ENCODE measurements around the gene NSF.
A peak's percentile ranks its signal among the peaks of the same experiment; 100 is the strongest.

DNA sequence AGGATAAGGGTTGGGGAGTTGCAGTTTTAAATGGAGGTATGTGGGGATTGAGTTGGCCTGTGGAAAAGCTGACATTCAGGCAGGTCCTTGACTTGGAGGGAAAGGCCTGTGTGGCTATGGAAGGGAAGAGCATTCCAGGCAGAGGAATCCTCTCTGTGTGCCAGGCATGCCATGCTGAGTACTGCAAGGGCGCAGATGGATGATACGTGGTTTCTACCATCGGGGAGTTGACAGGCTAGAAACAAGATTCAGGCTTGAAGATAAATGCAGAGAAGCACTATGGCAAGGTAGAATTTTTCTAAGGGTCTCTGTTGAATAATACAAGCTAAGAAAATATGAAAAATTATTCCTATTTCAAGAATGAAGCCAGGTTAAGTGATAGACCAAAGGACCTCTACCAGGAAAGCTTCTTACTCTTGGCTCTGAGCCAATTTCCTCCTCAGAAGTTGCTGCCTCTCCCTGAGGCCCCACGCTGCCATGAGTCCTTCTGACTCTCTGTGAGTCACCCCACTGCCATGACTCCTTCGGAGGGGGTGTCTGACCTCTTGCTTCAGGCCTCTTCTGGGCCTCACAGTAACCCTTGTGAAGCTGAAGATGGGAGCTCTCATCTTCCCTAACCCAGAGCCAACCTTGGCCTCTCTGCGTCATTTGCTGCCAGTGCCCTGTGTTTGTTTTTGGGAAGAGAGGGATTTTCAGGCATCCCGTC, 152.2 kb downstream of the NSF start:
- TF ChIP-seq POLR2AphosphoS5 (IDR thresholded peaks at IDR 0.05; ENCODE audit: insufficient read depth, low read depth, low read length) (no peak), EZH2 (IDR thresholded peaks at IDR 0.05; ENCODE audit: borderline replicate concordance, low read depth, low read length, severe bottlenecking) (no peak), POLR2A (IDR thresholded peaks at IDR 0.05; ENCODE audit: low read depth, low read length) (no peak), MYC (IDR thresholded peaks at IDR 0.05; ENCODE audit: low read depth, low read length) (no peak), JUN (IDR thresholded peaks at IDR 0.05; ENCODE audit: borderline replicate concordance, insufficient read depth, insufficient read length, low read depth) (no peak), FOS (IDR thresholded peaks at IDR 0.05; ENCODE audit: borderline replicate concordance, insufficient read depth, low read length) (peak; percentile 78)
- TF ChIP-seq, protein P1, sequence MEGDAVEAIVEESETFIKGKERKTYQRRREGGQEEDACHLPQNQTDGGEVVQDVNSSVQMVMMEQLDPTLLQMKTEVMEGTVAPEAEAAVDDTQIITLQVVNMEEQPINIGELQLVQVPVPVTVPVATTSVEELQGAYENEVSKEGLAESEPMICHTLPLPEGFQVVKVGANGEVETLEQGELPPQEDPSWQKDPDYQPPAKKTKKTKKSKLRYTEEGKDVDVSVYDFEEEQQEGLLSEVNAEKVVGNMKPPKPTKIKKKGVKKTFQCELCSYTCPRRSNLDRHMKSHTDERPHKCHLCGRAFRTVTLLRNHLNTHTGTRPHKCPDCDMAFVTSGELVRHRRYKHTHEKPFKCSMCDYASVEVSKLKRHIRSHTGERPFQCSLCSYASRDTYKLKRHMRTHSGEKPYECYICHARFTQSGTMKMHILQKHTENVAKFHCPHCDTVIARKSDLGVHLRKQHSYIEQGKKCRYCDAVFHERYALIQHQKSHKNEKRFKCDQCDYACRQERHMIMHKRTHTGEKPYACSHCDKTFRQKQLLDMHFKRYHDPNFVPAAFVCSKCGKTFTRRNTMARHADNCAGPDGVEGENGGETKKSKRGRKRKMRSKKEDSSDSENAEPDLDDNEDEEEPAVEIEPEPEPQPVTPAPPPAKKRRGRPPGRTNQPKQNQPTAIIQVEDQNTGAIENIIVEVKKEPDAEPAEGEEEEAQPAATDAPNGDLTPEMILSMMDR (IDR thresholded peaks at IDR 0.05; ENCODE audit: extremely low read depth in 1 of 2, insufficient read depth in 1 of 2, low read depth in 1 of 2, low read length in 2 of 2), result no peak
- TF ChIP-seq, protein P2, sequence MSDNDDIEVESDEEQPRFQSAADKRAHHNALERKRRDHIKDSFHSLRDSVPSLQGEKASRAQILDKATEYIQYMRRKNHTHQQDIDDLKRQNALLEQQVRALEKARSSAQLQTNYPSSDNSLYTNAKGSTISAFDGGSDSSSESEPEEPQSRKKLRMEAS (IDR thresholded peaks at IDR 0.05; ENCODE audit: insufficient read depth, insufficient read length), result no peak
